Measurements from ENCODE around the gene TRA2A.

GRCh38 chr7:23542752-23543151, 11.0 kb upstream of the TRA2A start:
- TF ChIP-seq CTCF (conservative IDR thresholded peaks at IDR 0.05; ENCODE audit: low read length) (no peak), EZH2phosphoT487 (IDR thresholded peaks at IDR 0.05; ENCODE audit: borderline replicate concordance) (no peak)
